H1 (cell line): Measurements from ENCODE around the gene CEP72. TPM values are rescaled to one million over a fixed set of nuclear protein-coding genes. Genes with fewer than 3 reads are reported as not detected.

ENCODE experiments used
- CTCF ChIA-PET: fragments of 300-600 bp; sonication (Branson Sonifier 250); formaldehyde crosslinking; loops from one replicate; lab custom pipeline; 2021; ENCODE audit not compliant: partially characterized antibody; lab: Charles Lee
- POLR2A ChIA-PET: fragments of 300-600 bp; sonication (Branson Sonifier 250); formaldehyde crosslinking; loops from one replicate; lab custom pipeline; 2021; ENCODE audit warnings: inconsistent platforms; ENCODE audit not compliant: partially characterized antibody; lab: Charles Lee
- DNase-seq, 2 experiments: peaks; one replicate each; pipeline versions ENCODE4 v3.0.0 to v3.0.0-alpha.2; 2010 to 2022; ENCODE audit warnings: low spot score in 2 of 2, low read depth in 1 of 2, mixed read lengths in 1 of 2
- FAIRE-seq: peaks from 2 replicates; lab custom pipeline; 2011; peaks lifted over from hg19 to GRCh38; lab: Jason Lieb, UNC
- H2AFZ ChIP-seq: 2 replicates; pipeline ENCODE4 v1.8.1; 2012; ENCODE audit warnings: low read length, inconsistent platforms
- H2AK5ac ChIP-seq: 2 replicates; pipeline ENCODE4 v1.6.1; 2013; ENCODE audit warnings: low read depth, low read length
- H2BK120ac ChIP-seq: replicated peaks from 2 replicates; pipeline ENCODE3; 2013; ENCODE audit warnings: low read depth, low read length, inconsistent platforms
- H2BK12ac ChIP-seq: 2 replicates; pipeline ENCODE4 v1.6.1; 2013; ENCODE audit warnings: low read depth, low read length
- H2BK15ac ChIP-seq: 2 replicates; pipeline ENCODE4 v1.6.1; 2013; ENCODE audit warnings: low read length
- H2BK20ac ChIP-seq: 2 replicates; pipeline ENCODE4 v1.6.1; 2013; ENCODE audit warnings: low read length
- H2BK5ac ChIP-seq: 2 replicates; pipeline ENCODE4 v1.6.1; 2013; ENCODE audit warnings: low read depth, low read length
- H3K14ac ChIP-seq: 2 replicates; pipeline ENCODE4 v1.6.1; 2013; ENCODE audit warnings: inconsistent platforms; ENCODE audit not compliant: insufficient read length
- H3K18ac ChIP-seq: 2 replicates; pipeline ENCODE4 v1.6.1; 2013; ENCODE audit warnings: low read length; ENCODE audit errors: extremely low read depth
- H3K23ac ChIP-seq: 2 replicates; pipeline ENCODE4 v1.6.1; 2013; ENCODE audit warnings: inconsistent platforms; ENCODE audit not compliant: insufficient read length
- H3K23me2 ChIP-seq: 2 replicates; pipeline ENCODE4 v1.6.1; 2013; ENCODE audit warnings: low read depth, low read length
- H3K27ac ChIP-seq: 2 replicates; pipeline ENCODE4 v1.6.1; 2011; ENCODE audit warnings: low read depth, low read length, inconsistent platforms
- H3K27me3 ChIP-seq, 4 experiments: replicated peaks in 1 of 4; 1 replicate in 1 of 4; 2 replicates in 3 of 4; pipeline versions ENCODE4 v1.6.1 to v1.8.1; 2011 to 2013; ENCODE audit warnings: low read length in 3 of 4, mild to moderate bottlenecking in 3 of 4, inconsistent platforms in 2 of 4, mixed read lengths in 2 of 4, moderate library complexity in 1 of 4; ENCODE audit not compliant: control insufficient read depth in 3 of 4, insufficient read depth in 3 of 4; ENCODE audit errors: extremely low read depth in 1 of 4
- H3K36me3 ChIP-seq, 4 experiments: 2 replicates each; pipeline versions ENCODE4 v1.6.1 to v1.8.1; 2011 to 2013; ENCODE audit warnings: mild to moderate bottlenecking in 4 of 4, low read length in 3 of 4, moderate library complexity in 2 of 4, control low read depth in 1 of 4, inconsistent platforms in 1 of 4; ENCODE audit not compliant: insufficient read depth in 4 of 4, control insufficient read depth in 2 of 4
- H3K4ac ChIP-seq: replicated peaks from 2 replicates; pipeline ENCODE3; 2013; ENCODE audit warnings: low read length, low read depth, mixed read lengths, inconsistent platforms; ENCODE audit not compliant: insufficient read length
- H3K4me1 ChIP-seq, 4 experiments: replicated peaks in 1 of 4; 1 replicate in 1 of 4; 2 replicates in 3 of 4; pipeline versions ENCODE4 v1.6.1 to v1.8.1; 2011 to 2013; ENCODE audit warnings: low read length in 3 of 4, inconsistent platforms in 2 of 4, mixed read lengths in 1 of 4; ENCODE audit not compliant: insufficient read depth in 4 of 4, control insufficient read depth in 3 of 4
- H3K4me2 ChIP-seq, 2 experiments: 2 replicates each; pipeline versions ENCODE4 v1.6.1 to v1.8.1; 2011 to 2013; ENCODE audit warnings: low read depth in 2 of 2, low read length in 2 of 2, control low read depth in 1 of 2, inconsistent platforms in 1 of 2, mild to moderate bottlenecking in 1 of 2; ENCODE audit not compliant: insufficient read depth in 1 of 2
- H3K4me3 ChIP-seq, 4 experiments: fragments of 200-600, 300-600 bp in 1 of 4; sonication (generic), shearing (Covaris generic), sonication (Bioruptor Twin) in 1 of 4; 2 replicates each; pipeline versions ENCODE4 v1.5.1 to v1.8.1; 2011 to 2016; ENCODE audit warnings: low read length in 4 of 4, low read depth in 3 of 4, control low read depth in 2 of 4, inconsistent platforms in 2 of 4, mild to moderate bottlenecking in 2 of 4, mixed read lengths in 1 of 4, moderate library complexity in 1 of 4; ENCODE audit not compliant: insufficient read depth in 2 of 4; ENCODE audit errors: extremely low read depth in 1 of 4
- H3K56ac ChIP-seq: replicated peaks from 2 replicates; pipeline ENCODE3; 2013; ENCODE audit warnings: low read depth, mild to moderate bottlenecking, mixed read lengths, low read length, inconsistent platforms; ENCODE audit not compliant: insufficient read length
- H3K79me1 ChIP-seq: 2 replicates; pipeline ENCODE4 v1.6.1; 2013; ENCODE audit warnings: low read depth, low read length, control low read depth
- H3K79me2 ChIP-seq, 2 experiments: 2 replicates each; pipeline versions ENCODE4 v1.6.1 to v1.8.1; 2012 to 2013; ENCODE audit warnings: low read length in 2 of 2, mild to moderate bottlenecking in 2 of 2, inconsistent platforms in 1 of 2; ENCODE audit not compliant: insufficient read depth in 2 of 2, control insufficient read depth in 1 of 2
- H3K9ac ChIP-seq, 4 experiments: replicated peaks in 1 of 4; 1 replicate in 1 of 4; 2 replicates in 3 of 4; pipeline versions ENCODE4 v1.6.1 to v1.8.1; 2011 to 2013; ENCODE audit warnings: low read depth in 3 of 4, low read length in 3 of 4, control low read depth in 2 of 4, mild to moderate bottlenecking in 2 of 4, moderate library complexity in 2 of 4, inconsistent platforms in 1 of 4; ENCODE audit errors: extremely low read depth in 1 of 4
- H3K9me3 ChIP-seq, 2 experiments: 2 replicates each; pipeline versions ENCODE4 v1.6.1 to v1.8.1; 2012 to 2013; ENCODE audit warnings: mild to moderate bottlenecking in 2 of 2, moderate library complexity in 2 of 2, control low read depth in 1 of 2, inconsistent platforms in 1 of 2, low read depth in 1 of 2, low read length in 1 of 2, mixed read lengths in 1 of 2; ENCODE audit not compliant: insufficient read depth in 2 of 2
- H4K20me1 ChIP-seq, 2 experiments: replicated peaks in 1 of 2; 2 replicates each; pipeline versions ENCODE3 to v1.8.1; 2011 to 2013; ENCODE audit warnings: inconsistent platforms in 2 of 2, low read length in 2 of 2, mild to moderate bottlenecking in 1 of 2; ENCODE audit not compliant: insufficient read depth in 2 of 2, control insufficient read depth in 1 of 2
- H4K5ac ChIP-seq: 2 replicates; pipeline ENCODE4 v1.6.1; 2013; ENCODE audit warnings: low read length, low read depth, mixed read lengths, inconsistent platforms; ENCODE audit not compliant: insufficient read length
- H4K8ac ChIP-seq: 2 replicates; pipeline ENCODE4 v1.8.0; 2013; ENCODE audit warnings: mild to moderate bottlenecking, moderate library complexity, low read length, inconsistent platforms; ENCODE audit not compliant: insufficient read depth; ENCODE audit errors: extremely low read depth
- H4K91ac ChIP-seq: replicated peaks from 2 replicates; pipeline ENCODE3; 2013; ENCODE audit warnings: low read length, mixed read lengths, inconsistent platforms; ENCODE audit not compliant: insufficient read length
- EP300 ChIP-seq, 2 experiments: IDR thresholded peaks; 1 replicate in 1 of 2; 2 replicates in 1 of 2; pipeline ENCODE4 v1.6.1; 2011 to 2012; ENCODE audit warnings: low read depth in 2 of 2, low read length in 2 of 2, mild to moderate bottlenecking in 2 of 2, borderline replicate concordance in 1 of 2, inconsistent platforms in 1 of 2, moderate library complexity in 1 of 2
- KDM4A ChIP-seq: IDR thresholded peaks from one replicate; pipeline ENCODE4 v1.7.1; 2012; ENCODE audit warnings: low read depth, mild to moderate bottlenecking, moderate library complexity, low read length, inconsistent platforms; ENCODE audit not compliant: severe bottlenecking
- MAFK ChIP-seq: IDR thresholded peaks from 2 replicates; pipeline ENCODE4 v1.6.1; 2012; ENCODE audit warnings: low read depth, mild to moderate bottlenecking, improper control_type of control experiment, low read length
- RAD21 ChIP-seq, 2 experiments: IDR thresholded peaks in 1 of 2; conservative IDR thresholded peaks in 1 of 2; 2 replicates each; pipeline ENCODE4 v1.6.1; 2011; ENCODE audit warnings: low read depth in 2 of 2, low read length in 2 of 2, improper control_type of control experiment in 1 of 2, inconsistent platforms in 1 of 2, mild to moderate bottlenecking in 1 of 2, moderate library complexity in 1 of 2
- SIRT6 ChIP-seq: IDR thresholded peaks from one replicate; pipeline ENCODE4 v1.7.1; 2012; ENCODE audit warnings: low read length, inconsistent platforms
- SP2 ChIP-seq: IDR thresholded peaks from 2 replicates; pipeline ENCODE4 v1.6.1; 2012; ENCODE audit warnings: mild to moderate bottlenecking, low read length, inconsistent platforms
- WGBS, 2 experiments: shearing (Covaris generic) in 1 of 2; methylation state at CpG; one replicate each; pipeline versions ENCODE4 v1.1.6 to v1.1.7; 2013 to 2015; ENCODE audit warnings: low lambda C conversion rate in 2 of 2, mixed read lengths in 2 of 2, inconsistent platforms in 1 of 2, low coverage in 1 of 2, missing lambda C conversion rate in 1 of 2; ENCODE audit not compliant: insufficient replicate concordance in 2 of 2, insufficient coverage in 1 of 2, insufficient read length in 1 of 2; ENCODE audit errors: extremely low coverage in 1 of 2, missing lambda C conversion rate in 1 of 2; 5-methylcytosine and 5-hydroxymethylcytosine counted together
- polyA plus RNA-seq, 7 experiments: library from polyadenylated mRNA; depleted of rRNA in 3 of 7; stranded (reverse) in 5 of 7; unstranded in 2 of 7; fragments of >200 nt in 5 of 7; fragments of 200-250 nt in 2 of 7; gene quantifications; 1 replicate in 5 of 7; 2 replicates in 1 of 7; 4 replicates in 1 of 7; pipeline versions ENCODE4 v1.2.1 to v1.2.3, GENCODE V29; 2011 to 2013; ENCODE audit warnings: missing spikeins in 2 of 7, mixed read lengths in 2 of 7
- total RNA-seq: library from RNA; stranded (reverse); fragmentation: NEBNext Ultra II Directional; extraction: Animal tissue kit (Norgen Biotek cat#: 25700); gene quantifications from 2 replicates; pipeline ENCODE4 v1.2.1, GENCODE V29; 2021
- TF ChIP-seq, protein P1 (sequence below): IDR thresholded peaks from 2 replicates; pipeline ENCODE4 v1.6.1; 2012; ENCODE audit warnings: inconsistent platforms

The CEP72 gene
- total and polyA plus RNA-seq, 2 of the 8 experiments (the other 6 are each of a cell fraction or from before 2014, with no cell fraction given), result 13.1 to 19.6 TPM

DNA sequence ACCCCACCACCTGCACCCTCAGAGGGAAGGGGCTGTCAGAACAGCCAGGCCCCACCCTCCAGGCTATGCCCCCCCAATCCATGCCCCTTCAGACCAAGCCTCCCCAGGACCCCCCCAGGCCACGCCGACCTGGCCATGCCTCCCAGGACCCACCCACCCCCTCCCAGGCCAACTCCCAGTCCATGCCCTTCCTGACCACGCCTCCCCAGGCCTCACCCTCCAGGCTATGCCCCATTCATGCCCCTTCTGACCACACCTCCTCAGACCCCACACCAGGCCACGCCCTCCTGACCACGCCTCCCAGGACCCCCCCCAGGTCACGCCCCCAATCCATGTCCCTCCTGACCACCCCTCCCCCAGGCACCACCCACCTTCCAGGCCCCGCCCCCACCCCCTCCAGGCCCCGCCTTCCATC, 53.4 kb downstream of the CEP72 start:
- TF ChIP-seq SP2 (no peak), EP300 (IDR thresholded peaks at IDR 0.05; ENCODE audit: borderline replicate concordance in 1 of 2, low read depth in 2 of 2, low read length in 2 of 2) (no peak), SIRT6 (no peak), RAD21 (IDR thresholded peaks at IDR 0.05 in 1 of 2, conservative IDR thresholded peaks at IDR 0.05 in 1 of 2; ENCODE audit: low read depth in 2 of 2, low read length in 2 of 2) (no peak), MAFK (no peak), KDM4A (no peak)
- TF ChIP-seq, protein P1, sequence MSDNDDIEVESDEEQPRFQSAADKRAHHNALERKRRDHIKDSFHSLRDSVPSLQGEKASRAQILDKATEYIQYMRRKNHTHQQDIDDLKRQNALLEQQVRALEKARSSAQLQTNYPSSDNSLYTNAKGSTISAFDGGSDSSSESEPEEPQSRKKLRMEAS, result no peak
- TF ChIP-seq, all 59 proteins: peak for 0
- no peak overlapping the region for H3K56ac ChIP-seq
- H3K27me3 ChIP-seq, result no peaks in the 10 kb centered on the region
- H3K9ac ChIP-seq, result no peak overlapping the region
- DNase-seq, result no peak
- H3K9me3 ChIP-seq, result no peaks in the 10 kb centered on the region
- H3K14ac ChIP-seq, result no peak overlapping the region
- ChIA-PET CTCF (interaction anchor here (1.0 kb wide), 1 partner anchor 12 kb away, joined by 3 read pairs; no protein-coding TSS in a partner anchor), POLR2A (interaction anchor here (1.8 kb wide), 1 partner anchor 12 kb away, joined by 5 read pairs; no protein-coding TSS in a partner anchor)
- no peak overlapping the region for H2BK120ac ChIP-seq
- no peak overlapping the region for H3K4ac ChIP-seq
- H2BK12ac ChIP-seq, result no peak overlapping the region
- no peak overlapping the region for H4K91ac ChIP-seq
- H2AK5ac ChIP-seq, result no peak overlapping the region
- no peak overlapping the region for H3K18ac ChIP-seq
- peaks cover 7 to 16% of the 10 kb centered on the region in 2 experiments for H4K20me1 ChIP-seq
- no peak overlapping the region for H3K23ac ChIP-seq
- H3K4me3 ChIP-seq, result no peak overlapping the region
- no peak overlapping the region for H4K8ac ChIP-seq
- H3K79me1 ChIP-seq, result peaks cover 4% of the 10 kb centered on the region; the same call in 1 of the 2 replicates
- H2AFZ ChIP-seq, result no peak overlapping the region
- no peak overlapping the region for H2BK20ac ChIP-seq
- no peak overlapping the region for H3K4me2 ChIP-seq
- H2BK5ac ChIP-seq, result no peak overlapping the region
- no peak overlapping the region for H3K27ac ChIP-seq
- no peak for FAIRE-seq
- no peaks in the 10 kb centered on the region for H3K23me2 ChIP-seq
- H3K79me2 ChIP-seq, result no peaks in the 10 kb centered on the region
- no peak overlapping the region for H2BK15ac ChIP-seq
- H3K36me3 ChIP-seq, result peaks cover 3 to 31% (median 6%) of the 10 kb centered on the region in 4 experiments; a peak in 6 of 8 replicates
- no peak overlapping the region for H4K5ac ChIP-seq
- no CpG with 5 or more reads among the region's 8 CpGs for WGBS, 2 experiments
- H3K4me1 ChIP-seq, result peaks cover 0 to 9% (median 0%) of the 10 kb centered on the region in 4 experiments; a peak in 2 of 7 replicates
